Activated CD4-positive, CD25-positive, alpha-beta regulatory T cell treated with anti-CD3 and anti-CD28 coated beads, Interleukin-2, amount 50 U/mL, for 24 hours (primary cell): ENCODE data around the gene KRT82.
A peak's percentile ranks its signal among the peaks of the same experiment; 100 is the strongest.

Experiments used
- ATAC-seq, 2 donors: fragments of 150-1000 bp; cut with Tn5 transposase; one replicate each; pipeline ENCODE4 v1.10.0; 2021; ENCODE audit warnings: mild to moderate bottlenecking in 1 of 2, moderate library complexity in 1 of 2

The KRT82 gene

GRCh38 chr12:52379536-52379935 lies 26.6 kb downstream of the KRT82 start:
- no peak for ATAC-seq

GRCh38 chr12:52378091-52378490 lies 28.0 kb downstream of the KRT82 start:
- no peak for ATAC-seq

DNA sequence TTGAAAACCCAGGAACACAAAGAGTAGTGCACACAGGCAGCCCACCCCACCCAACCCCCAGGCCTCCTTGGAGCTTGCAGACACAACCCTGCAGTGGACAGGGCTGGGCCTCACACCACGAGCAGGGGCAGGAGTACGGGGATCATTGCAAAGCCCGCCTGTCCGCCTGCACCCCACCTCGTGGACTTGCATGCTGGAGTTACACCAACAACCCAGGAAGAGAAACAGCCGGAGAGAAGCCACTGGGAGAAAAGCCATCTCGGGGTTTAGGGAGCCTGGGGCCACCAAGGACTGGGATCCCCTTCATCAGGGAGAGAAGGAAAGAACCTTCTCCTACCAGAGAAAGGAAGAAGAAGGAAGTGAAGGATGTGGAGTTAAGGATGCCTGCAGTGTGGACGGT lies 28.9 kb downstream of the KRT82 start:
- ATAC-seq = no peak

- ATAC-seq = no peak
These were observed 33.6 kb downstream of the KRT82 start for GRCh38 chr12:52372216-52373154.

DNA sequence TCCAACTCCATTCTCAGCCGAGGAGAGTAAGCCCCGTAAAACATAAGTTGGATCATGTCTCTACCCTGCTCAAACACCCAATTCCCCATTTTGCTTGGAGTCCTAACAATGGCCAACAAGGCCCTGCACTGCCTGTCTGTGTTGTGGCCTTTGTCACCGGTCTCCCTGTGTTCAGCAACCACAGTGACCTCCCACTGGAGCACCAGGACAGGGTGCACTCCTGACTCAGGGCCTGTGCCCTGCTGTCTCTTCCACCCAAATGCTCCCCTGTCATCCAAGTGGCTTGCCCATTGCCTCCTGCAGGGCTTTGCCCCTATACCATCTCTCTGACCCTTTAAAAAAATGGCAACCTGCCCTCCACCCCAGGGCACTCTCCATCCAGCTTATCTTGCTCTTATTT lies 34.4 kb downstream of the KRT82 start:
- ATAC-seq = no peak

GRCh38 chr12:52370926-52371608 lies 35.1 kb downstream of the KRT82 start:
- no peak for ATAC-seq

- no peak for ATAC-seq
These were observed 36.3 kb downstream of the KRT82 start for GRCh38 chr12:52369809-52370208.

DNA sequence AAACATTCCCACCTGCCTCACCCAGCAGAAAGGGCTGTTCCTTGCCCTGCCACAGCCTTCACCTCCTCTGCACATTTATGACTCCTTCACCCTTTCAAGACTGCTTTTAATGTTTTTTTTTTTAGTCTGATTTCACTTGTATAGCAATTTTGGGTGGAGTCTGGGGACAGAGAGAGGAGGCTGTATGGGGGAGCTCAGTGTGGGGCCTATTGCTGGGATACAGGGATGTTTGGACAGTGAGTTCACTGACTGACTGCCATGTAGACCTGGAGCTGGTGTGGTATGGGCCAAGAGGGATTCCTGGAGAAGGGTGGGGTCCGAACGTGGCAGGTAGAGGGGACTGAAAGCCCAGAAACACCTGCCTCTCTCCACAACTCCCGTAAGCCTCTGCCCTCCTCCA lies 36.9 kb downstream of the KRT82 start:
- no peak for ATAC-seq

- no peak for ATAC-seq
These were observed 37.6 kb downstream of the KRT82 start for GRCh38 chr12:52368508-52368907.

GRCh38 chr12:52367876-52368275 lies 38.3 kb downstream of the KRT82 start:
- ATAC-seq = no peak

DNA sequence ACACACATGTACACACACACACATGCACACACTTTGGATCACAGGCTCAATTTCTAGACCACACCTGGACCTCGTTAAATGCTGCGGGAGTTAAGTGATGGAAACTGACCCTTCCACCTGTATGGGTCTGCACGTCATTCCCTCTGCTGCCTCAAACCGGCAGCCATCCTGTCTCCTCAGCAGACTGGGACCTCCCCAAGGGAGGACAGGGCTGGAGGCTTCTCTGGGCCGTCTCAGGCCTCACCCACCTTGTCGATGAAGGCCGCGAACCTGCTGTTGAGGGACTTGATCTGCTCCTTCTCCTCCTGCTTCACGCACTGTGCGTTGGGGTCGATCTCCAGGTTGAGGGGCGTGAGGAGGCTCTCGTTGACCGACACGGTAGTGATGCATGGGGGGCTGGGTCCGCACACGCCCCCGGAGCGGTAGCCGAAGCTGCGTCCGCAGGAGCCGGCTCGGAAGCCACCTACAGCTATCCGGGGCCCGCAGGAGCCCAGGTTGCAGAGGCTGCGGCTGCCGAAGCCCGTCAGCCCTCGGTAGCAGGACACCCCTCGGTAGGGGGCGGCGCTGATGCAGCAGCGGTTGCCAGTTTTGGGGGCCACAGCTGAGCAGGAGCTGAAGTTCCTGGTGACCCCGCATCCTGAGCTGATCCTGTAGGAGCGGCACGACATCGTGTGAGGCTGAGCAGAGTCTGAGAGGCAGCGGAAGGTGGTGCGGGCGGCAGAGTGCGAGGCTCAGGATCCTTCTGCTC lies 39.2 kb downstream of the KRT82 start, which contains the start of gene KRT85:
KRT85 (minus strand) TSS at position 744 of the 748 bp plus-strand sequence; CDS start at position 668, 76 bp downstream.
- ATAC-seq = no peak

GRCh38 chr12:52364901-52365489 lies 41.1 kb downstream of the KRT82 start:
- ATAC-seq = no peak

GRCh38 chr12:52364061-52364460 lies 42.1 kb downstream of the KRT82 start:
- no peak for ATAC-seq

DNA sequence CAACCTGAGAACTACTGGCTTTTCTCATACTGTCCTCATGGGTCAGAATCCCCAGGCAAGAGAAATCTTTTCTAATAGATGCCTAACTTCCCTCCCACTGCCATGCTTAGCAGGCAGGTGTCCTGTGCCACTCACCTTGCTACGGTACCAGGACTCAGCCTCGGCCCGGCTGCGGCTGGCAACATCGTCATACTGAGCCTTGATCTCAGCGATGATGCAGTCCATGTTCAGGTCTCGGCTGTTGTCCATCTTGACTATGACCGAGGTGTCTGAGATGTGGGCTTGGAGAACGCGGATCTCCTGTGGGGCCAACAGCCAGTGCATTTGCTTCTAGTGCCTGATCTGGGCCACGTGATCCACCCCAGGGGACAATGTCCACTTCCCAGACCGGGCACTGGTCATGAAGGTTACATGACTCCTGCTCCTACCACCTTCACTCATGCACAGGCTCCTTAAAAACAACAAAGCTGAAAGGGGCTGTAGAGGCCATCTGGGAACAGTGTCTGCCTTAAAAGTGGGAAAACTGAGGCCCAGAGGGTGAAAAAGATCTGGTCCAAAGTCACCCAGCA lies 42.9 kb downstream of the KRT82 start:
- no peak for ATAC-seq

DNA sequence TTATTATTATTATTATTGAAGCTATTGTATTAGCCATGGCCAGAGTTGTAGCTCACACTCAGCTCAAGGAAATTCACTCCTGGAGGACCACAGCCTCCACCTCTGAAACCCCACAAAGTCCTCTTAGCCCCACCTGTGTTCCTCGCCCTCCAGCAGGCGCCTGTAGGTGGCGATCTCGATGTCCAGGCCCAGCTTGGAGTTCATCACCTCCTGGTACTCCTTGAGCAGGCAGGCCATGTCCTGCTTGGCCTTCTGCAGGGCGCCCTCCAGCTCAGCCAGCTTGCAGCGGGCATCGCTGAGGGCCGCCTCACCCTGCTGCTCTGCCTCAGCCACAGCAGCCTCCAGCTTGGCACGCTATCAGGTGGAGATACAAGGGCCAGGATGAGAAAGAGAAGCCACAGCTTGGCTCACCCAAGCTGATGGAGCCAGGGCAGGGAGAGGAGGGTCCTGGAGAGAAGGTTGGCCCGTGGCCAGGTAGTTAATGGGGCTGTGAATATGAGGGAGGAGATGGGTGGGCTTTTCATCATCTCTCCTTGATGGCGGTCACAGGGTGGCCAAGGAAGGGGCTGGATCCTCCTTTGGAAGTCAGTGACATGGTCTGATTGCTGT lies 43.9 kb downstream of the KRT82 start:
- ATAC-seq = no peak

- no peak for ATAC-seq
These were observed 44.6 kb downstream of the KRT82 start for GRCh38 chr12:52361553-52361952.

- no peak for ATAC-seq
These were observed 45.4 kb downstream of the KRT82 start for GRCh38 chr12:52360663-52361271.

- no peak for ATAC-seq
These were observed 46.0 kb downstream of the KRT82 start for GRCh38 chr12:52360106-52360662.

DNA sequence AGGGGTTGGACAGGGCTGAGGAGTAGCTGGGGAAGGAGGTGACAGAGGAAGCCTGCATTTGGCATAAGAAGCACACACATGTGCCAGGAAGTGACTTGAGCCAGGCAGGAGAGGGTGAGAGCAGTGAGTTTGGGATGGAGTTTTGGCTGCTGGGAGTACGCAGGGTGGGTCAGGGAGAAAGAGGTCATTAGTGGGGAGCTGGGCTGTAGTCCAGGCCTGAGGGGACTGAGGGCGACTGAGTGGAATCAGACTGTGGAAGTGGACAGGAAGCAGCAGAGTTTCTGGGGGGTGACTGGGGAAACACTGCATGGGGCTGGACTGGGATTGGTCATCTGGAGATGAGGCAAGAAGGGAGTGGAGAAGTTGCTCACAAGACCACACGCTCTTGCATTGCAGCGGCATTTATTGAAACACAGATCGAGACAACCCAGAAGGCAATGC lies 46.5 kb downstream of the KRT82 start:
- ATAC-seq = no peak

GRCh38 chr12:52358575-52359350 lies 47.4 kb downstream of the KRT82 start:
- peak; percentile 51 to 63 for ATAC-seq
